Measurements from ENCODE around the gene GRIK4. TPM values are rescaled to one million over a fixed set of nuclear protein-coding genes. Genes with fewer than 3 reads are reported as not detected.

Gene GRIK4
- total RNA-seq, 1 donor from 2014 or later: 2.2 TPM

GRCh38 chr11:120717042-120717441 is 205.5 kb downstream of the GRIK4 start:
- Histone ChIP-seq H3K36me3 (ENCODE audit: insufficient read depth, low read length) (no peaks in the 10 kb centered on the region), H3K4me1 (ENCODE audit: insufficient read depth, low read length) (no peaks in the 10 kb centered on the region), H4K20me1 (ENCODE audit: insufficient read depth, low read length) (no peaks in the 10 kb centered on the region), H3K4me3 (ENCODE audit: insufficient read depth, low read depth, low read length) (no peak overlapping the region), H3K9ac (ENCODE audit: low read length) (no peak overlapping the region), H3K27me3 (ENCODE audit: insufficient read depth, low read length) (peaks cover 7% of the 10 kb centered on the region), H3K79me2 (ENCODE audit: insufficient read depth, low read length) (no peaks in the 10 kb centered on the region), H2AFZ (ENCODE audit: low read depth, low read length) (no peak overlapping the region), H3K4me2 (ENCODE audit: low read length) (no peak overlapping the region), H3K27ac (ENCODE audit: low read depth, low read length) (no peak overlapping the region), H3K9me3 (ENCODE audit: insufficient read depth, low read depth, low read length) (no peaks in the 10 kb centered on the region)
- no peak for TF ChIP-seq EZH2 (IDR thresholded peaks at IDR 0.05; ENCODE audit: insufficient read depth, low read length)
- TF ChIP-seq CTCF (IDR thresholded peaks at IDR 0.05; ENCODE audit: insufficient read depth, low read depth, low read length): no peak
- peaks cover 5% of the 10 kb centered on the region for H3K36me3 Mint-ChIP-seq (ENCODE audit: low read depth, unreplicated experiment)
- no peak for DNase-seq (ENCODE audit: low read depth)
- peaks cover 25% of the 10 kb centered on the region for H3K27me3 Mint-ChIP-seq (ENCODE audit: low read depth, unreplicated experiment)
- peaks cover 34% of the 10 kb centered on the region for H3K4me1 Mint-ChIP-seq (ENCODE audit: low read depth, unreplicated experiment)
- H3K27ac Mint-ChIP-seq (ENCODE audit: unreplicated experiment): no peak overlapping the region
- no peak overlapping the region for H3K4me3 Mint-ChIP-seq (ENCODE audit: unreplicated experiment)
- no peak for FAIRE-seq
- H3K9me3 Mint-ChIP-seq (ENCODE audit: unreplicated experiment): peaks cover 5% of the 10 kb centered on the region

GRCh38 chr11:120717623-120718022 is 206.1 kb downstream of the GRIK4 start:
- Mint-ChIP-seq H3K4me1 (ENCODE audit: low read depth, unreplicated experiment) (peaks cover 31% of the 10 kb centered on the region), H3K4me3 (ENCODE audit: unreplicated experiment) (no peak overlapping the region), H3K27me3 (ENCODE audit: low read depth, unreplicated experiment) (peaks cover 25% of the 10 kb centered on the region), H3K9me3 (ENCODE audit: unreplicated experiment) (peaks cover 5% of the 10 kb centered on the region), H3K27ac (ENCODE audit: unreplicated experiment) (no peak overlapping the region), H3K36me3 (ENCODE audit: low read depth, unreplicated experiment) (peaks cover 5% of the 10 kb centered on the region)
- Histone ChIP-seq H2AFZ (ENCODE audit: low read depth, low read length) (no peak overlapping the region), H3K79me2 (ENCODE audit: insufficient read depth, low read length) (no peaks in the 10 kb centered on the region), H3K9ac (ENCODE audit: low read length) (no peak overlapping the region), H4K20me1 (ENCODE audit: insufficient read depth, low read length) (no peaks in the 10 kb centered on the region), H3K27me3 (ENCODE audit: insufficient read depth, low read length) (peaks cover 7% of the 10 kb centered on the region), H3K4me1 (ENCODE audit: insufficient read depth, low read length) (no peaks in the 10 kb centered on the region), H3K36me3 (ENCODE audit: insufficient read depth, low read length) (no peaks in the 10 kb centered on the region), H3K27ac (ENCODE audit: low read depth, low read length) (no peak overlapping the region), H3K9me3 (ENCODE audit: insufficient read depth, low read depth, low read length) (no peaks in the 10 kb centered on the region), H3K4me2 (ENCODE audit: low read length) (no peak overlapping the region), H3K4me3 (ENCODE audit: insufficient read depth, low read depth, low read length) (no peak overlapping the region)
- DNase-seq (ENCODE audit: low read depth): no peak
- no peak for TF ChIP-seq CTCF (IDR thresholded peaks at IDR 0.05; ENCODE audit: insufficient read depth, low read depth, low read length)
- no peak for TF ChIP-seq EZH2 (IDR thresholded peaks at IDR 0.05; ENCODE audit: insufficient read depth, low read length)
- no peak for FAIRE-seq

GRCh38 chr11:120718171-120718570 is 206.6 kb downstream of the GRIK4 start:
- Mint-ChIP-seq H3K9me3 (ENCODE audit: unreplicated experiment) (peaks cover 5% of the 10 kb centered on the region), H3K4me1 (ENCODE audit: low read depth, unreplicated experiment) (peaks cover 30% of the 10 kb centered on the region), H3K27ac (ENCODE audit: unreplicated experiment) (no peak overlapping the region), H3K27me3 (ENCODE audit: low read depth, unreplicated experiment) (peaks cover 23% of the 10 kb centered on the region), H3K4me3 (ENCODE audit: unreplicated experiment) (no peak overlapping the region), H3K36me3 (ENCODE audit: low read depth, unreplicated experiment) (peaks cover 5% of the 10 kb centered on the region)
- Histone ChIP-seq H3K9me3 (ENCODE audit: insufficient read depth, low read depth, low read length) (no peaks in the 10 kb centered on the region), H3K27me3 (ENCODE audit: insufficient read depth, low read length) (peaks cover 7% of the 10 kb centered on the region), H3K36me3 (ENCODE audit: insufficient read depth, low read length) (no peaks in the 10 kb centered on the region), H3K27ac (ENCODE audit: low read depth, low read length) (no peak overlapping the region), H3K79me2 (ENCODE audit: insufficient read depth, low read length) (no peaks in the 10 kb centered on the region), H3K4me2 (ENCODE audit: low read length) (no peak overlapping the region), H3K4me1 (ENCODE audit: insufficient read depth, low read length) (no peaks in the 10 kb centered on the region), H3K9ac (ENCODE audit: low read length) (no peak overlapping the region), H2AFZ (ENCODE audit: low read depth, low read length) (peak overlapping the region; percentile 32), H3K4me3 (ENCODE audit: insufficient read depth, low read depth, low read length) (no peak overlapping the region), H4K20me1 (ENCODE audit: insufficient read depth, low read length) (no peaks in the 10 kb centered on the region)
- DNase-seq (ENCODE audit: low read depth) (no peak), FAIRE-seq (no peak)
- no peak for TF ChIP-seq EZH2 (IDR thresholded peaks at IDR 0.05; ENCODE audit: insufficient read depth, low read length)
- TF ChIP-seq CTCF (IDR thresholded peaks at IDR 0.05; ENCODE audit: insufficient read depth, low read depth, low read length): no peak
